Measurements from ENCODE around the gene ZC2HC1C. TPM values are rescaled to one million over a fixed set of nuclear protein-coding genes. Genes with fewer than 3 reads are reported as not detected.

The ZC2HC1C gene
- total and polyA plus RNA-seq, 9 of the 15 experiments (the other 6 are each of a cell fraction or from before 2014, with no cell fraction given) = 6.3 to 9.2 (median 7.7) TPM

GRCh38 chr14:75069121-75069810 is at the start of gene ZC2HC1C (continued):
- peak; percentile 64; the same call in 1 of the 2 replicates for TF ChIP-seq KAT7 (CRISPR knock-in tag; IDR thresholded peaks at IDR 0.05; ENCODE audit: borderline replicate concordance)
- no peak for TF ChIP-seq PTRF (tag; IDR thresholded peaks at IDR 0.05)
- no peak for TF ChIP-seq PTTG1 (tag; IDR thresholded peaks at IDR 0.05; ENCODE audit: low read depth)
- TF ChIP-seq ZBTB9 (CRISPR knock-in tag; IDR thresholded peaks at IDR 0.05) = no peak
- no peak for TF ChIP-seq ZBTB8A (IDR thresholded peaks at IDR 0.05; ENCODE audit: partially characterized antibody)
- no peak for TF ChIP-seq NFRKB (IDR thresholded peaks at IDR 0.05; ENCODE audit: low read depth)
- TF ChIP-seq ERF (CRISPR knock-in tag; IDR thresholded peaks at IDR 0.05) = no peak
- TF ChIP-seq TCF7 (IDR thresholded peaks at IDR 0.05; ENCODE audit: borderline replicate concordance) = no peak
- TF ChIP-seq HOXB6 (CRISPR knock-in tag; IDR thresholded peaks at IDR 0.05; ENCODE audit: borderline replicate concordance) = no peak
- TF ChIP-seq HMBOX1 (IDR thresholded peaks at IDR 0.05) = no peak
- 0 out of 2 replicates have a peak, but pooled peaks have one; percentile 21 for TF ChIP-seq ARID3A (IDR thresholded peaks at IDR 0.05; ENCODE audit: borderline replicate concordance, low read depth, low read length)
- no peak for TF ChIP-seq ZNF512 (tag; IDR thresholded peaks at IDR 0.05)
- TF ChIP-seq FOXA3 (CRISPR knock-in tag; conservative IDR thresholded peaks at IDR 0.05 in 1 of 2, IDR thresholded peaks at IDR 0.05 in 1 of 2) = no peak
- no peak for TF ChIP-seq ZNF717 (CRISPR knock-in tag; IDR thresholded peaks at IDR 0.05)
- TF ChIP-seq CXXC5 (CRISPR knock-in tag; IDR thresholded peaks at IDR 0.05) = peak; percentile 95
- TF ChIP-seq HMG20B (CRISPR knock-in tag; IDR thresholded peaks at IDR 0.05) = no peak
- no peak for TF ChIP-seq CREM (IDR thresholded peaks at IDR 0.05; ENCODE audit: low read depth)
- TF ChIP-seq CBX5 (IDR thresholded peaks at IDR 0.05; ENCODE audit: borderline replicate concordance, low read depth) = no peak
- peak in 1 of 2 experiments; percentile 18; a peak in 1 of 3 replicates for TF ChIP-seq CBX3 (IDR thresholded peaks at IDR 0.05; ENCODE audit: borderline replicate concordance in 1 of 2, low read length in 2 of 2)
- TF ChIP-seq NR2F6 (CRISPR knock-in tag; IDR thresholded peaks at IDR 0.05) = no peak
- TF ChIP-seq KDM1A (IDR thresholded peaks at IDR 0.05) = no peak
- TF ChIP-seq ZNF740 (CRISPR knock-in tag; IDR thresholded peaks at IDR 0.05) = peak; percentile 96
- peak in 1 of 2 experiments; percentile 95; a peak in 2 of 4 replicates for TF ChIP-seq ZNF740 (tag; IDR thresholded peaks at IDR 0.05)

Data from K562 (cell line).